GM18907 (cell line): ENCODE data around the gene GOPC.

Experiments used
- ATAC-seq: cut with Tn5 transposase; IDR thresholded peaks from one replicate; pipeline ENCODE4 v1.9.1; 2021; ENCODE audit warnings: mild to moderate bottlenecking, moderate library complexity; ENCODE audit not compliant: unreplicated experiment

GOPC gene

DNA sequence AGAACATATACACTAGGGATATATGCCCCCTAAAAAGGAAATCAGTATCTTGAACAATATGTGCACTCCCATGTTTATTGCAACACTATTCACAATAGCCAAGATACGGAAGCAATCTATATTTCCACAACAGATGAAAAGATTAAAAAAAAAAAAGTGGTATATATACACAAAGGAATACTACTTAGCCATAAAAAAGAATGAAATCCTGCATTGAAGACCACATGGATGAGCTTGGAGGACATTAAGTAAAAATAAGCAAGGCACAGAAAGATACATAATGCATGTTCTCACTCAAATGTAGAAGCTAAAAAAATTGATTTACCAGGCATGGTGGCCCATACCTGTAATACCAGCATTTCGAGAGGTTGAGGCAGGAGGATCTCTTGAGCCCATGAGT lies 4.6 kb downstream of the GOPC start:
- no peak for ATAC-seq

- ATAC-seq, result no peak
These were observed 7.0 kb downstream of the GOPC start for GRCh38 chr6:117595099-117595923.

DNA sequence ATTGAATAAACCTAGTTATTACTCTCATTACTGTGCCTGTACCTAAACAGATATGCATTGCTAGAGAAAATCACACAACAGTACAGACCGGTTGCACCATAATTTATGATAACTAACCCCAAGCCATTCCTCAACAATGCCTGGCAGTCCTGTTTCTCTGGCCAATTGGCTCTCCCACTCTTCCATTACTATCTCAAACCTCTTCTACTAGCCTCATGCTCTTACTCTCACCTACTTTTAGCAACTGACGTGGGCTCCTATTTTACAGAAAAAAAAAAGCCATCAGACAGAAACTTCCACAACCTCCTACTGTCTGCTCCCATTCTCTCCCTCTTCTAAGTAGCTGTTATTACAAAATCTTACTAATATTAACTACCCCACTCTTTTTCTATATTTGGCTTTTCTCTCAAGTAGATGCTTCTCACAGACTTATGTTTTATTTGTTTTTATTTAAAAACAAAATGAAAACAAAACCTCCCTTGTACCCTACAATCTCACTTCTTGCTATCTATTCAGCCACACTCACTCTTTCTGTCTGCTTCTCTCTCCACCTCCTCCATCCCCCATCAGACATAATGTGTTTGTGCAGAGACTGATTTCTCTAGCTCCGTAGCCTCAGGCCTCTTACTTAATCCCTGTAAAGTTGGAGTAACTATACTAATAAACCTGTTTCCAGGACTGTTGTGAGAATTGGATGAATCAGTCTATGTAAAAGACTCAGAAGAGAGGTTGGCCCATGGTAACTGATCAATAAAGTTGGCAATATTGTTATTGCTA lies 9.1 kb downstream of the GOPC start:
- ATAC-seq, result no peak

DNA sequence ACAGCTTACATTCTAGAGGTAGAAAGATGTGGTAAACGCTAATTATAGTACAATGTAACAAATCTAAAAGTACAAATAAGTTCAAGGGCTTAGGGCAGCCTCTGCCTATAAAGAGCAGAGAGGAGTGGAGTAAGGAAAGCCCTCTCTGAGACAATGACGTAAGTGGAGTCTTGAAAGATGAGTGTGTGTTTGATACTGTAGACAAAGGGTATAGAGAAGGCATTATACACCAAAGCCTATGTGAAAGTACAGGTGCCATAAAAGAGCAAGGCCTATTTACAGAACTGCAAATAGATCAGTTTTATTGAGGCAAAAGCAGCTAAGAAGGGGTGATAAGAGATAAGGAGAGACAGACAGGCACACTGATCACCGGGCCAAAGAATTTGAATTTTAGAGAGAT lies 10.9 kb downstream of the GOPC start:
- ATAC-seq, result no peak

DNA sequence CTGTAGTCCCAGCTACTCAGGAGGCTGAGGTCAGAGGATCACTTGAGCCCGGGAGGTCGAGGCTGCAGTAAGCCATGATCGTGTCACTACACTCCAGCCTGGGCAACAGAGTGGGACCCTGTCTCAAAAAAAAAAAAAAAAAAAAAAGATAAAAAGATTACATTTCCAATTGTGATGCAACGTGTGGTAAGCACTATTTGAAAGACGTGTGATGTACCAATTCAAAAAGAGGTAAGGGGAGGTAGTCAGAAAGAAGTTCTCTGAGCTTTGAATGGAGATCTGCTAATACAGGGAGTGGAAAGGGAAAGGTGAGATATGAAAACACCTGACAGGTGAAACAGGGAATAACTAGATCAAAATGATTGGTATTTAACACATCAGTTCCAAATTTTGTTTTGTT lies 11.9 kb downstream of the GOPC start:
- no peak for ATAC-seq

GRCh38 chr6:117585647-117586046 lies 16.7 kb downstream of the GOPC start:
- no peak for ATAC-seq

DNA sequence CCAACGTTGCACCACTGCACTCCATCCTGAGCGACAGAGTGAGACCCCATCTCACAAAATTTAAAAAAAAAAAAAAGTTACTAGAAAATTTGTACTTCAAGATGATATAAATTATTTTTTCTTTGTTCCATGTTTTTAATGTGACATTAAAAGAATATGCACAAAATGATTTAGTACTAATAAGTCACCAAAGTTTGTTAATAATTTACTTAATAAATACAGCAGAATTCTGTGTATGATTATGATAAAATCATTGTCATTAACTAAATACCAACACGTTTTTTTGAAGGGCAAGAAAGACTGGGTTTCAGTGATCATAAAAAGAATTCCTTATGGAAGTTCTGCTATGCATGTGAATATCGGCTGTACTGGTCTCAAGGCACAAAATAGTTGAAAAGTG lies 28.1 kb downstream of the GOPC start:
- ATAC-seq, result no peak

DNA sequence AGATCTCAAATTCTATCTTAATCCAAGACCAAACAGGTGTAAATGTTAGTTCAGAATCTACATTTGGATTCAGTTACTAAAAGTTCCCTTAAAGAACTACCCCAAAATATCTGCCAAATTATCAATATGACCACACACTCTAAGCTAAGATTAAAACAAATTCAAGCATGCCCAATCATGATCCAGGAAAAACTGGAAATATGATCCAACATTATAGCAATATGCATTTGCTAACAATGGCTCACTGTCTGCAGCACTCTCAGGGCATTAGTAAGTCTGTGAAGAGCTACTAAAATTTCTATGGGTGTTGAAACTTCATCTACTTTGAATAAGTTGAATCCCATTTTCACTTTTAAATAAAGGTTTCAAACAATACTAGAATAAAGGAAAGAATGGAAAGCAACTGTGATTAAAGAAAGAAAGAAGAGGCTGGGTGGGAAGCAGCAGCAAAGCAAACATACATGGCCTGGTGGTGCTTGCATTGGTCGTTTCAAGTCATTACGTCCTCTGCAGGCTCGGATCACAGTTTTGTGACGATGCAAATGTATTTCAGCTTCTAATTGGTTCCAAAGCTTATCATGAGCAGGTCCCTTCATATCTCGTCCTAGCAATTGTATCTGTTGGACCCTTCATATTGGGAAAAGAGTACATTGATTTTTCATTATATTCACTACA lies 29.2 kb downstream of the GOPC start:
- no peak for ATAC-seq

DNA sequence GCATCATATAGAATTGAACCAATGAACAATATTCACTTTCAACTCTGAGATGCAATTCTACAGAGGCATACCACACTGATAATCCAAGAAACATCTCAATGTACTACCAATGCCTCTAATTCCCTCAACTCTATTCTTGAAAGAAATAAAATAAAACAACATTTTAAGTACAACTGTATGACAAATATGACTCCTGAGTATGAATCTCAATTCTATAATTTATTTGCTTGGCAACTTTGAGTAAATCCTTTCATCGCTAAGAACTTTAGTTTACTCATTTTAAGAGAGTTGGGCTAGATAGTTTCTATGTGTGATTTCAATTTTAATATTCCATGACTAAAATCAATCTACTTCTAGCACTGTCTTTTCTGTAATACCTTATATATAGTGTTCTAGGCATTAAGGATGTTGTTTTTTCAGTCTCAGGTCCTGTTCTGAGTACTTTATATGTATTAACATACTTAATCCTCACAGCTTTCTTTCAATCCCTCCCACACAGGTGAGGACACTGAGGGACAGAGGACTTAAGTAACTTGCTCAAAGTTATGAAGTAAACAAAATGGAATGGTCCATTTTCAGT lies 33.4 kb downstream of the GOPC start:
- ATAC-seq, result no peak

DNA sequence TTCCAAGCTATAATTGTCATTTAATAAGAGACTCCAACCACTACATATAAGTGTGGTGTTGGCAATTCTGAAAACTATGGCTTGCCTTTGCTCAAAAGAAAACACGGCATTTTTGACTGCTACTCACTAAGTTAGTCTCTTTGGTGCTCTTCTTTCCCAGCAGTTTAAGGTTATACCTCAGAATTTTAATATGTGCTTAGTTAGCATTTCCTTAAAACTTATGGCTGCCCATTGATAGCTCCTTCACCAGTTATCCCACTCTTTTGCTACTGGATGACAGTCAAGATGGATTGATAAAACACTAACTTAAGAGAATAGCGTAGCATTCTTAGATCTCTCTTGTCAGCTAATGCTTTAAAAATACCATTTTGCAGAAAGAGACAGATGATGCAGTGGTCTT lies 34.1 kb downstream of the GOPC start:
- ATAC-seq, result no peak

DNA sequence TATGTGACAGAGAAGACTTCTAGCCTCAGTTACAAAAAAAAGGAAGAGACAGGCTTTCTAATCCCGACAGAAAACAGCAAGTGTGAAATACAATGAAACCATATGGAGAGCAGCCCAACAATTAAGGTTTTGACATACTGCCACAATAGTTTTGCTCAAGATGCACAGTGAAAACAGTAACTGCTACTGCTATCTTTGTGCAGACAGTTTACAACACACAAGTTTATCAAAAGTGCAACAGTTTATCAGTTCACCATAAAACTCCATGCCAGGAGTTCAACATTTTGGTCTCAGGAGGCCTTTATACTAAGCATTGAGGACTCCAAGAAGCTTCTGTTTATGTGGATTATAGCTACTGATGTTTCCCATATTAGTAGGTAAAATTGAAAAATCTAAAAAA lies 37.6 kb downstream of the GOPC start:
- ATAC-seq, result no peak

DNA sequence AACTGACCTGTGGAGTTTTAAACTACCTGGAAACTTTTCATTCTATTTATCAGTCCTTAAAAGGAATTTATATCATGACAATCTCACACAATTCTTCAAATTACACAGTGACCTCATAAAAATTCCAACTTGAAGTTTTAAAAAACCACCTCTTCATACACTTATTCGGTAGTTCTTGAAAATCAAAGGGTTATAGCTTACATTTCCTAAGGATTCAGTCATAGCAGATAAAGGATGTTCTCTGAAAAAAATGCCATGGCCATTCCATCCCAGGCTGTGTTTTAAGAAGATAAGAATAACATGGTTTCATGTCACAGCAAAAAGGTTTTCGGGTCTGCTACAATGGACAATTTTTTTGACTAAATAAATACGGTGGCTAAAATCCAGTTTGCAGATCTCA lies 41.2 kb downstream of the GOPC start:
- no peak for ATAC-seq

GRCh38 chr6:117559299-117559698 lies 43.0 kb downstream of the GOPC start:
- no peak for ATAC-seq

GRCh38 chr6:117558818-117559217 lies 43.5 kb downstream of the GOPC start:
- no peak for ATAC-seq

DNA sequence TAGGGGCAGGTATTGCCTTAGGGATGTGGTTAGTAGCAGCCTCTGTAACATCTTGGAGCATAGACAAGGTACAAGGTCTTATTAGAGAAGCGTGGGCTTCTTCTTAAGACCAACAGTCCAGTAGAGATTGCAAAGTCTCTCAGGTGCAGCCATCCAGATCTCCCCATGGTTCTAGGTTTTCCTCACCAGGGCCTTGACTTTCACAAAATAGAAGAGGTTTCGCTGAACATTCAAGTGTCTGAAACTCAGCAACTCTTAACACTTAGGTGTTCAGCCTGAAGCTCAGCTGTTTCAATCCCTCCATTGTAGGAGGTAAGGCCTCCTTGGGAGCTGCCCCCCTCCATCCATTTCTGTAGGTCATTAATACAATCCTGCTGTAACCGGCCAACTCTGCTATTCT lies 44.4 kb downstream of the GOPC start:
- ATAC-seq, result no peak

DNA sequence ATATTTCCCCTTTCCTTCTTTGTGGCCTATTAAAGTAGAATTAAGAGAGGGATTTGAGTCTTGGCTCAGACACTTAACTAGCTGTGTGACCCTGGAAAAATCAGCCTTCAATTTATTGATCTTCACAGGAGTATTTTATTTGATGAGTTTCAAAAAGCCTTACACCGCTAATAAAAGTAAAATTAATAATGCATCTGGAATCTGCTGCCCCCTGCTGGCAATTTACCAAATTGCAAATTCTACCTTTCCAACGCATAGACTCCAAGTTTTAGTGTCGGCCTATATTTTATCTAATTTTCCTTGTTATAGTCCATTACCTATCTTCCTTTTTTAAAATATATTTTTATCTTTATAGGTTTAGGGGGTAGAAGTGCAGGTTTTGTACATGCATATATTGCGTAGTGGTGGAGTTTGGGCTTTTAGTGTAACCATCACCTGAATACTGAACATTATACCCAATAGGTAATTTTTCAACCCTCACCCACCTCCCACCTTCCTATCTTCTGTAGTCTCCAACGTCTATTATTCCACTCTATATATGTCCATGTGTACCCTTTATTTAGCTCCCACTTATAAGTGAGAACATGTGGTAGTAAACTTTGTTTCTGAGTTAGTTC lies 46.3 kb downstream of the GOPC start:
- no peak for ATAC-seq

DNA sequence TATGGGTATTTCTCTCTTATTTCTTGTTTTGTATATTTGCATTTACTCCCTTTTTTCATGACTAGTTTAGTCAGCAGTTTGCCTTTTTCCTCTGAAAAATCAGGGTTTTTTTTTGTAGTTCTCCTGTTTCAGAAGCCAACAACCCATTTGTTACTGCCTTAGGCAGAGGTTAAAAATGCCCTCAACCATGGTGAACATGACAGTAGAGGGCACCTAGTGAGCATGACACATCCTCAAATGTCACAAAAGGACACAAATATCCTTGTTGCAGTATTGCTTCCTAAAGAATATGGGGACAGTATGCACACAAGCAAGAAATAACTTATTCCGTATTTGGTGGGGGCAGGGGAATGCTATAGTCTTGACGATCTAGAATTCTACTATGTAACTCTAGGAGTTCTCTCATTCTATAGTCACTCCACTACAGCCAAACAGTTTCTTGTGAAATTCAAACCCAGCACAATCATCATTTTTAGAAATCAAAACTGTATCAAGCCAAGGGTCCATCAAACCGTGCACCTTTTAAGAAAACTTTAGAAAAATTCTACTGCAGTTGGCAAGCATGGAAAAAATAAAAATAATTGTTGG lies 47.0 kb downstream of the GOPC start:
- no peak for ATAC-seq

DNA sequence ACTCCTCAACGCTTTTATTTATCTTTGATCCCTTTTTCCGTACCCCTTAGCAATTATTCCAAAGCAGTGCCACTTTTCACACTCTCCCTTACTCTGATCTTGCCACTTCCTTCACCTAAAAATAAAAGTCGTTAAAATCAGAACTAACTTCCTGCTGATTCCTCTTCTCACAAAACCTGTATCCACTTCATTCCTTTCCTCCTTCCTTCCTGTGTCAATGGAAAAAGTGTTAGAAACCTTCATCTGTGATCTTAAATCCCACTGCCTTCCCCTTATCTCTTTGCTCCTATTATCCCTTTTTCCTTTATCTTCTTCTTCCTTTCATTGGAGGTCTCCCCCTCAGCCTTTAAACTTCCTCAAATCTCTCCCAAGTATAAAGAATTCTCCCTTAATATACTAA lies 49.2 kb downstream of the GOPC start:
- ATAC-seq, result no peak

DNA sequence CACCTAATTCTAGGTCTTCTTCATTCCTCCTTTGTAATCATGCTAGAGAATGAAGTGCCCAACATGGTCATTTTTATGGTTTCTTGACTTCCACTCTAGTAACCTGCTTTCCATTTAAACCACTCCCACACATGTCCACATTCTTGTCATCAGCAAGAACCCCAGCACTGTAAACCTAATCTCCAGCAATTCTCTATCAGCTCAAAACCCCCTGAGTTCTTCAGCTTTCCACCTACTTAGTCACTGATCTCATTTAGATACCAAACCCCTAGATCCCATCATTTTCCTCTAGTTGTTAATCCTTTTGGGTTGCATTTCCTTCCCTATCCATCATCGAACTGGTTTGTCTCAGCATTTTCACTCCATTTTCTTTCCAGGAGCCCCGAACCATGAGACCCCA lies 49.7 kb downstream of the GOPC start:
- ATAC-seq, result no peak

GRCh38 chr6:117550618-117551242 lies 51.6 kb downstream of the GOPC start:
- no peak for ATAC-seq
